A549 (cell line): ENCODE results near the gene ATP8A1. TPM values are rescaled to one million over a fixed set of nuclear protein-coding genes. Genes with fewer than 3 reads are reported as not detected.

Source experiments
- ATAC-seq, 2 experiments: fragments of 200-7000 bp in 1 of 2; fragments of >200 bp in 1 of 2; cut with Nextera tagmentation in 1 of 2; cut with Tn5 transposase in 1 of 2; 3 replicates each; pipeline versions ENCODE4 v1.8.0 to v1.9.1; 2018 to 2020; ENCODE audit warnings: mild to moderate bottlenecking in 1 of 2, moderate library complexity in 1 of 2
- CTCF ChIA-PET: fragments of 300-600 bp; sonication (Branson Sonifier 250); formaldehyde crosslinking; extraction: SDS; loops from one replicate; lab custom pipeline; 2021; ENCODE audit warnings: antibody characterized with exemption, inconsistent platforms; lab: Yijun Ruan, JAX
- POLR2A ChIA-PET: fragments of 350-600 bp; formaldehyde crosslinking; extraction: SDS; loops from one replicate; lab custom pipeline; 2021; ENCODE audit warnings: antibody characterized with exemption, inconsistent platforms; lab: Yijun Ruan, JAX
- DNase-seq, 2 experiments: peaks; one replicate each; pipeline versions ENCODE4 v3.0.0 to v3.0.0-alpha.2; 2011 to 2016; ENCODE audit warnings: low read depth in 1 of 2, low spot score in 1 of 2
- FAIRE-seq: peaks from 2 replicates; lab custom pipeline; 2011; peaks lifted over from hg19 to GRCh38; lab: Jason Lieb, UNC
- H3K27ac ChIP-seq, 2 experiments: fragments of >200 bp; sonication (Bioruptor Twin); formaldehyde crosslinking; 3 replicates each; pipeline ENCODE4 v1.5.1; 2016 to 2017
- H3K4me1 ChIP-seq: fragments of >200 bp; sonication (Bioruptor Twin); formaldehyde crosslinking; 3 replicates; pipeline ENCODE4 v1.6.1; 2016
- H3K4me2 ChIP-seq: fragments of >200 bp; sonication (Bioruptor Twin); formaldehyde crosslinking; 3 replicates; pipeline ENCODE4 v1.6.1; 2016
- H3K4me3 ChIP-seq: fragments of >200 bp; sonication (Bioruptor Twin); formaldehyde crosslinking; 3 replicates; pipeline ENCODE4 v1.5.1; 2016
- H3K9me3 ChIP-seq: fragments of >200 bp; sonication (Bioruptor Twin); formaldehyde crosslinking; 3 replicates; pipeline ENCODE4 v1.6.1; 2016
- CBX2 ChIP-seq: fragments of 200-600 bp; sonication (generic); IDR thresholded peaks from 2 replicates; pipeline ENCODE4 v1.6.1; 2016; ENCODE audit warnings: low read depth, mild to moderate bottlenecking, borderline replicate concordance
- CEBPB ChIP-seq, 2 experiments: fragments of >200 bp in 1 of 2; sonication (Bioruptor Twin) in 1 of 2; formaldehyde crosslinking in 1 of 2; IDR thresholded peaks; 2 replicates each; pipeline ENCODE4 v1.6.1; 2012 to 2016
- CHD4 ChIP-seq: fragments of 200-600 bp; sonication (generic); IDR thresholded peaks from 2 replicates; pipeline ENCODE4 v1.6.1; 2016; ENCODE audit warnings: antibody characterized with exemption, mild to moderate bottlenecking, borderline replicate concordance
- EHF ChIP-seq: fragments of 250-450 bp; sonication (Bioruptor Pico); IDR thresholded peaks from 2 replicates; pipeline ENCODE4 v1.5.0; 2020; ENCODE audit warnings: mild to moderate bottlenecking
- EHMT2 ChIP-seq: fragments of 200-600 bp; sonication (generic); IDR thresholded peaks from 2 replicates; pipeline ENCODE4 v1.6.1; 2016; ENCODE audit warnings: antibody characterized with exemption, low read depth, mild to moderate bottlenecking, moderate library complexity
- EP300 ChIP-seq, 2 experiments: fragments of >200 bp; sonication (Bioruptor Twin); formaldehyde crosslinking; IDR thresholded peaks; 2 replicates in 1 of 2; 3 replicates in 1 of 2; pipeline ENCODE4 v1.6.1; 2016 to 2017
- FOXS1 ChIP-seq: fragments of 250-450 bp; sonication (Bioruptor Pico); IDR thresholded peaks from 2 replicates; pipeline ENCODE4 v1.5.0; 2020; ENCODE audit warnings: mild to moderate bottlenecking, moderate library complexity
- GATA3 ChIP-seq: IDR thresholded peaks from 2 replicates; pipeline ENCODE4 v1.6.1; 2012; ENCODE audit warnings: borderline replicate concordance
- HOXA7 ChIP-seq: fragments of 250-450 bp; sonication (Bioruptor Pico); IDR thresholded peaks from 2 replicates; pipeline ENCODE4 v1.5.0; 2020; ENCODE audit warnings: mild to moderate bottlenecking, moderate library complexity
- JUN ChIP-seq, 2 experiments: fragments of >200 bp; sonication (Bioruptor Twin); formaldehyde crosslinking; IDR thresholded peaks; 2 replicates in 1 of 2; 3 replicates in 1 of 2; pipeline ENCODE4 v1.6.1; 2016 to 2017
- KDM1A ChIP-seq: fragments of 200-600 bp; sonication (generic); IDR thresholded peaks from 2 replicates; pipeline ENCODE4 v1.6.1; 2016; ENCODE audit warnings: low read depth, mild to moderate bottlenecking
- MAFK ChIP-seq: fragments of 450-650 bp; IDR thresholded peaks from 2 replicates; pipeline ENCODE4 v1.6.1; 2014; ENCODE audit not compliant: partially characterized antibody
- MAZ ChIP-seq: fragments of 150-350 bp; IDR thresholded peaks from 2 replicates; pipeline ENCODE4 v1.6.1; 2014; ENCODE audit warnings: antibody characterized with exemption, low read depth, low read length, borderline replicate concordance
- MYC ChIP-seq: IDR thresholded peaks from 2 replicates; pipeline ENCODE4 v1.6.1; 2012; ENCODE audit warnings: mild to moderate bottlenecking, inconsistent platforms, low read length, improper control_type of control experiment, borderline replicate concordance
- RAD21 ChIP-seq, 2 experiments: fragments of >200 bp in 1 of 2; sonication (Bioruptor Twin) in 1 of 2; formaldehyde crosslinking in 1 of 2; IDR thresholded peaks in 1 of 2; conservative IDR thresholded peaks in 1 of 2; 2 replicates in 1 of 2; 3 replicates in 1 of 2; pipeline ENCODE4 v1.6.1; 2012 to 2018; ENCODE audit warnings: inconsistent platforms in 1 of 2
- RFX5 ChIP-seq: fragments of 450-650 bp; IDR thresholded peaks from 2 replicates; pipeline ENCODE4 v1.7.1; 2014; ENCODE audit warnings: antibody characterized with exemption, mild to moderate bottlenecking, moderate library complexity
- RNF2 ChIP-seq: fragments of 200-600 bp; sonication (generic); IDR thresholded peaks from 2 replicates; pipeline ENCODE4 v1.6.1; 2016; ENCODE audit warnings: low read depth, mild to moderate bottlenecking, antibody characterized with exemption, moderate library complexity, borderline replicate concordance
- TFCP2L1 ChIP-seq: fragments of 250-450 bp; sonication (Bioruptor Pico); IDR thresholded peaks from 2 replicates; pipeline ENCODE4 v1.5.0; 2021; ENCODE audit warnings: mild to moderate bottlenecking
- TP53 ChIP-seq: fragments of 250-450 bp; sonication (Bioruptor Pico); IDR thresholded peaks from 2 replicates; pipeline ENCODE4 v1.5.0; 2021; ENCODE audit warnings: mild to moderate bottlenecking, moderate library complexity
- ZSCAN20 ChIP-seq: fragments of 250-450 bp; sonication (Bioruptor Pico); IDR thresholded peaks from 2 replicates; pipeline ENCODE4 v1.8.0; 2022; ENCODE audit warnings: mild to moderate bottlenecking, moderate library complexity
- WGBS: methylation state at CpG from one replicate; pipeline ENCODE4 v1.1.6; 2017; ENCODE audit errors: missing lambda C conversion rate; 5-methylcytosine and 5-hydroxymethylcytosine counted together
- polyA plus RNA-seq, 4 experiments: library from polyadenylated mRNA; depleted of rRNA in 3 of 4; stranded (reverse); fragments of >200 nt; fragmentation: RNase III in 1 of 4; extraction: RNeasy Plus Mini Kit Qiagen cat#74134 plus additional on column Dnase treatment in 1 of 4; gene quantifications; 2 replicates in 3 of 4; 3 replicates in 1 of 4; pipeline ENCODE4 v1.2.3, GENCODE V29; 2011 to 2017
- TF ChIP-seq, protein P1 (sequence below): fragments of 150-350 bp; IDR thresholded peaks from 2 replicates; pipeline ENCODE4 v1.6.1; 2014; ENCODE audit warnings: low read depth, mild to moderate bottlenecking, low read length
- TF ChIP-seq, protein P2 (sequence below): fragments of >200 bp; sonication (Bioruptor Twin); formaldehyde crosslinking; IDR thresholded peaks from 2 replicates; pipeline ENCODE4 v1.6.1; 2016
- TF ChIP-seq, protein P3 (sequence below): fragments of 250-450 bp; sonication (Bioruptor Pico); IDR thresholded peaks from 2 replicates; pipeline ENCODE4 v1.5.0; 2020; ENCODE audit warnings: low read depth, mild to moderate bottlenecking, moderate library complexity
- TF ChIP-seq, protein P4 (sequence below): IDR thresholded peaks from 2 replicates; pipeline ENCODE4 v1.6.1; 2012; ENCODE audit warnings: low read depth, borderline replicate concordance
- TF ChIP-seq, protein P5 (sequence below): fragments of >200 bp; sonication (Bioruptor Twin); formaldehyde crosslinking; IDR thresholded peaks from 3 replicates; pipeline ENCODE4 v1.5.1; 2016
- TF ChIP-seq, protein P6 (sequence below): IDR thresholded peaks from 2 replicates; pipeline ENCODE4 v1.6.1; 2012

ATP8A1 gene
- polyA plus RNA-seq, 2 of the 4 experiments (the other 2 are of a cell fraction), result 0.06 to 0.25 TPM

DNA sequence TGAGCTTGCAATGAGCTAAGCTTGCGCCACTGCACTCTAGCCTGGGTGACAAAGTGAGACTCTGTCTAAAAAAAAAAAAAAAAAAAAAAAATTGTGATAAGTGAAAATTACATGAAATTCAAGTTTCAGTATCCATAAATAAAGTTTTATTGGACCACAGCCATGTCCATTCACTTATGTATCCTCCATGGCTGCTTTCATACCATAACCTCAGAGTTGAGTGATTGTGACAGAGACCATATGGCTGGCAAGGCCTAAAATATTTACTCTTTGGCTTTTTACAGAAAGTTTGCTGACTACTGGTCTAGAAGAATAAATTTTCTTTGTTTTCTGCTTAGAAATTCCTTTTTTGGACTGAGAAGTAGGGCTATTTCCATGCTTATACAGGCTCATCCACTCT lies 271.4 kb downstream of the ATP8A1 start:
- TF ChIP-seq MAFK (no peak), RAD21 (conservative IDR thresholded peaks at IDR 0.05 in 1 of 2, IDR thresholded peaks at IDR 0.05 in 1 of 2) (no peak), EHF (CRISPR knock-in tag) (no peak), GATA3 (no peak), CEBPB (IDR thresholded peaks at IDR 0.05) (no peak), TFCP2L1 (CRISPR knock-in tag) (no peak), MAZ (no peak), TP53 (CRISPR knock-in tag) (no peak), KDM1A (no peak), EP300 (IDR thresholded peaks at IDR 0.05) (no peak), CBX2 (no peak), JUN (IDR thresholded peaks at IDR 0.05) (no peak), HOXA7 (no peak)
- TF ChIP-seq, protein P1, sequence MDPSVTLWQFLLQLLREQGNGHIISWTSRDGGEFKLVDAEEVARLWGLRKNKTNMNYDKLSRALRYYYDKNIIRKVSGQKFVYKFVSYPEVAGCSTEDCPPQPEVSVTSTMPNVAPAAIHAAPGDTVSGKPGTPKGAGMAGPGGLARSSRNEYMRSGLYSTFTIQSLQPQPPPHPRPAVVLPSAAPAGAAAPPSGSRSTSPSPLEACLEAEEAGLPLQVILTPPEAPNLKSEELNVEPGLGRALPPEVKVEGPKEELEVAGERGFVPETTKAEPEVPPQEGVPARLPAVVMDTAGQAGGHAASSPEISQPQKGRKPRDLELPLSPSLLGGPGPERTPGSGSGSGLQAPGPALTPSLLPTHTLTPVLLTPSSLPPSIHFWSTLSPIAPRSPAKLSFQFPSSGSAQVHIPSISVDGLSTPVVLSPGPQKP, result no peak
- TF ChIP-seq, protein P2, sequence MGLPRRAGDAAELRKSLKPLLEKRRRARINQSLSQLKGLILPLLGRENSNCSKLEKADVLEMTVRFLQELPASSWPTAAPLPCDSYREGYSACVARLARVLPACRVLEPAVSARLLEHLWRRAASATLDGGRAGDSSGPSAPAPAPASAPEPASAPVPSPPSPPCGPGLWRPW, result no peak
- TF ChIP-seq, protein P3, sequence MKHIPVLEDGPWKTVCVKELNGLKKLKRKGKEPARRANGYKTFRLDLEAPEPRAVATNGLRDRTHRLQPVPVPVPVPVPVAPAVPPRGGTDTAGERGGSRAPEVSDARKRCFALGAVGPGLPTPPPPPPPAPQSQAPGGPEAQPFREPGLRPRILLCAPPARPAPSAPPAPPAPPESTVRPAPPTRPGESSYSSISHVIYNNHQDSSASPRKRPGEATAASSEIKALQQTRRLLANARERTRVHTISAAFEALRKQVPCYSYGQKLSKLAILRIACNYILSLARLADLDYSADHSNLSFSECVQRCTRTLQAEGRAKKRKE (CRISPR knock-in tag), result no peak
- TF ChIP-seq, protein P4, sequence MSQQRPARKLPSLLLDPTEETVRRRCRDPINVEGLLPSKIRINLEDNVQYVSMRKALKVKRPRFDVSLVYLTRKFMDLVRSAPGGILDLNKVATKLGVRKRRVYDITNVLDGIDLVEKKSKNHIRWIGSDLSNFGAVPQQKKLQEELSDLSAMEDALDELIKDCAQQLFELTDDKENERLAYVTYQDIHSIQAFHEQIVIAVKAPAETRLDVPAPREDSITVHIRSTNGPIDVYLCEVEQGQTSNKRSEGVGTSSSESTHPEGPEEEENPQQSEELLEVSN, result no peak
- TF ChIP-seq, protein P5, sequence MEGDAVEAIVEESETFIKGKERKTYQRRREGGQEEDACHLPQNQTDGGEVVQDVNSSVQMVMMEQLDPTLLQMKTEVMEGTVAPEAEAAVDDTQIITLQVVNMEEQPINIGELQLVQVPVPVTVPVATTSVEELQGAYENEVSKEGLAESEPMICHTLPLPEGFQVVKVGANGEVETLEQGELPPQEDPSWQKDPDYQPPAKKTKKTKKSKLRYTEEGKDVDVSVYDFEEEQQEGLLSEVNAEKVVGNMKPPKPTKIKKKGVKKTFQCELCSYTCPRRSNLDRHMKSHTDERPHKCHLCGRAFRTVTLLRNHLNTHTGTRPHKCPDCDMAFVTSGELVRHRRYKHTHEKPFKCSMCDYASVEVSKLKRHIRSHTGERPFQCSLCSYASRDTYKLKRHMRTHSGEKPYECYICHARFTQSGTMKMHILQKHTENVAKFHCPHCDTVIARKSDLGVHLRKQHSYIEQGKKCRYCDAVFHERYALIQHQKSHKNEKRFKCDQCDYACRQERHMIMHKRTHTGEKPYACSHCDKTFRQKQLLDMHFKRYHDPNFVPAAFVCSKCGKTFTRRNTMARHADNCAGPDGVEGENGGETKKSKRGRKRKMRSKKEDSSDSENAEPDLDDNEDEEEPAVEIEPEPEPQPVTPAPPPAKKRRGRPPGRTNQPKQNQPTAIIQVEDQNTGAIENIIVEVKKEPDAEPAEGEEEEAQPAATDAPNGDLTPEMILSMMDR, result no peak
- no peak overlapping the region for H3K4me3 ChIP-seq
- POLR2A ChIA-PET, result no interaction called here
- no peaks in the 10 kb centered on the region for H3K4me1 ChIP-seq
- H3K4me2 ChIP-seq, result no peak overlapping the region
- CTCF ChIA-PET, result no interaction called here
- 86% methylated on average over 1 of the region's 1 CpG for WGBS
- FAIRE-seq, result no peak
- no peak for ATAC-seq
- H3K9me3 ChIP-seq, result no peaks in the 10 kb centered on the region
- DNase-seq, result no peak
- H3K27ac ChIP-seq, result no peak overlapping the region

DNA sequence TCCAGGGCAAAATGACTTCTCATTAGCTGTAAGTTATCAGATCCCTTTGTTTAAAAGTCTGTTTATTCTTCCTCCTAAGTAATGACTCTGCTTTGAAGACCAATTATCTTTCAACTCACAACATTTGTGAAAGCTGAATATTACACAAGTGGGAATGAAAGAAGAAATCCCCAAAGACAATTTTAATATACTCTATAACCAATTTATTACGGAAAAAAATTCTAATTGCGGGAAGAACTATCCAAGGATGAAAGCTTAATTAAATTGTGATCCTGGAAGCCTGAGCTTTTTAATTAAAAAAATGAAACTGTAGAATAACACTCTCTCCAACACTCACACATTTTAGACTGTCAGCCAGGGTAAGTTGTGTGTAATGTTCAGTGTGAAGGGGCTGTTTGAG lies 275.2 kb downstream of the ATP8A1 start:
- TF ChIP-seq JUN (IDR thresholded peaks at IDR 0.05), result no peak
- no peak for TF ChIP-seq MYC
- no peak for TF ChIP-seq EHMT2
- TF ChIP-seq RNF2, result no peak
- TF ChIP-seq CHD4, result no peak
- no peak for TF ChIP-seq ZSCAN20
- TF ChIP-seq, protein P6, sequence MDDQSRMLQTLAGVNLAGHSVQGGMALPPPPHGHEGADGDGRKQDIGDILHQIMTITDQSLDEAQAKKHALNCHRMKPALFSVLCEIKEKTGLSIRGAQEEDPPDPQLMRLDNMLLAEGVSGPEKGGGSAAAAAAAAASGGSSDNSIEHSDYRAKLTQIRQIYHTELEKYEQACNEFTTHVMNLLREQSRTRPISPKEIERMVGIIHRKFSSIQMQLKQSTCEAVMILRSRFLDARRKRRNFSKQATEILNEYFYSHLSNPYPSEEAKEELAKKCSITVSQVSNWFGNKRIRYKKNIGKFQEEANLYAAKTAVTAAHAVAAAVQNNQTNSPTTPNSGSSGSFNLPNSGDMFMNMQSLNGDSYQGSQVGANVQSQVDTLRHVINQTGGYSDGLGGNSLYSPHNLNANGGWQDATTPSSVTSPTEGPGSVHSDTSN, result no peak
- TF ChIP-seq RAD21 (conservative IDR thresholded peaks at IDR 0.05 in 1 of 2, IDR thresholded peaks at IDR 0.05 in 1 of 2), result no peak
- TF ChIP-seq EHF (CRISPR knock-in tag), result no peak
- no peak for TF ChIP-seq MAFK
- no peak for TF ChIP-seq FOXS1 (CRISPR knock-in tag)
- no peak for TF ChIP-seq RFX5
- WGBS, result 4% methylated on average over 2 of the region's 2 CpGs
- no peak overlapping the region for H3K4me3 ChIP-seq
- H3K4me2 ChIP-seq, result no peak overlapping the region
- CTCF ChIA-PET, result interaction anchor here (1.8 kb wide), 1 partner anchor 10 kb away, joined by 3 read pairs; no protein-coding TSS in a partner anchor
- no peak for ATAC-seq
- H3K4me1 ChIP-seq, result no peaks in the 10 kb centered on the region
- FAIRE-seq, result no peak
- no peaks in the 10 kb centered on the region for H3K9me3 ChIP-seq
- no peak overlapping the region for H3K27ac ChIP-seq
- DNase-seq, result no peak
- POLR2A ChIA-PET, result no interaction called here
